ENCODE results near the gene MZT2A.
"Not testable (repeated sequence)": the region's sequence is repeated elsewhere in the genome, so short reads cannot be mapped to it uniquely, and the experiment has no call there.

GRCh38 chr2:131527131-131528001, 35.2 kb upstream of the MZT2A start, which contains the start of gene CCDC74A:
- TF ChIP-seq POLR2AphosphoS5 (IDR thresholded peaks at IDR 0.05; ENCODE audit: low read depth, low read length); REST (IDR thresholded peaks at IDR 0.05; ENCODE audit: insufficient read depth in 1 of 2, low read depth in 2 of 2, low read length in 2 of 2); TAF1 (IDR thresholded peaks at IDR 0.05; ENCODE audit: borderline replicate concordance, insufficient read depth, low read length); SIN3A (IDR thresholded peaks at IDR 0.05; ENCODE audit: borderline replicate concordance, insufficient read depth, low read length); FOXP2 (optimal IDR thresholded peaks at IDR 0.05; ENCODE audit: borderline replicate concordance, extremely low read depth, extremely low read length, insufficient read depth): not testable (repeated sequence)

Measured in PFSK-1 (cell line).